Neural cell (in vitro differentiated cells): ENCODE measurements around the gene WNK2. TPM values are rescaled to one million over a fixed set of nuclear protein-coding genes. Genes with fewer than 3 reads are reported as not detected.

ENCODE experiments used
- H2AFZ ChIP-seq: fragments of 200-600, 300-800 bp; sonication (generic), shearing (Covaris generic); 2 replicates; pipeline ENCODE4 v1.6.0; 2014; ENCODE audit warnings: low read depth, mild to moderate bottlenecking, antibody characterized with exemption, low read length, moderate library complexity
- H3F3A ChIP-seq: fragments of 200-600 bp; shearing (Covaris generic); 2 replicates; pipeline ENCODE4 v1.6.1; 2016; ENCODE audit warnings: mild to moderate bottlenecking, moderate library complexity, mixed read lengths, antibody characterized with exemption, low read length; ENCODE audit not compliant: insufficient read depth, poor library complexity, severe bottlenecking
- H3K27ac ChIP-seq: fragments of 200-600, 300-800 bp; sonication (generic), shearing (Covaris generic); 2 replicates; pipeline ENCODE4 v1.5.1; 2014; ENCODE audit warnings: mild to moderate bottlenecking, low read length, moderate library complexity
- H3K27me3 ChIP-seq: fragments of 300-800, 200-600 bp; sonication (generic), shearing (Covaris generic); 2 replicates; pipeline ENCODE4 v1.6.0; 2014; ENCODE audit warnings: mild to moderate bottlenecking, low read depth, low read length, moderate library complexity; ENCODE audit not compliant: insufficient read depth
- H3K36me3 ChIP-seq: fragments of 300-800, 200-600 bp; sonication (generic), shearing (Covaris generic); 2 replicates; pipeline ENCODE4 v1.5.1; 2014; ENCODE audit warnings: mild to moderate bottlenecking, antibody characterized with exemption, low read length, moderate library complexity; ENCODE audit not compliant: insufficient read depth
- H3K4me2 ChIP-seq: fragments of 300-800, 200-600 bp; sonication (generic), shearing (Covaris generic); 2 replicates; pipeline ENCODE4 v1.6.0; 2014; ENCODE audit warnings: mild to moderate bottlenecking, low read length
- H3K4me3 ChIP-seq: fragments of 300-800, 200-600 bp; sonication (generic), shearing (Covaris generic); 2 replicates; pipeline ENCODE4 v1.5.1; 2014; ENCODE audit warnings: mild to moderate bottlenecking, low read length, moderate library complexity
- H3K79me2 ChIP-seq: fragments of 200-600 bp; shearing (Covaris generic); replicated peaks from 2 replicates; pipeline ENCODE4 v1.6.0; 2014; ENCODE audit warnings: mild to moderate bottlenecking, low read length, moderate library complexity; ENCODE audit not compliant: insufficient read depth
- H3K9ac ChIP-seq: fragments of 300-800, 200-600 bp; sonication (generic), shearing (Covaris generic); 2 replicates; pipeline ENCODE4 v1.6.1; 2016; ENCODE audit warnings: mild to moderate bottlenecking, low read length, mixed read lengths
- H3K9me2 ChIP-seq: fragments of 200-600 bp; shearing (Covaris generic); 2 replicates; pipeline ENCODE4 v1.6.1; 2016; ENCODE audit warnings: mild to moderate bottlenecking, low read length, mixed read lengths; ENCODE audit not compliant: insufficient read depth
- H3K9me3 ChIP-seq: fragments of 200-600, 300-800 bp; sonication (generic), shearing (Covaris generic); 2 replicates; pipeline ENCODE4 v1.6.1; 2016; ENCODE audit warnings: mild to moderate bottlenecking, mixed run types, low read length, moderate library complexity, mixed read lengths
- H4K20me1 ChIP-seq: fragments of 200-600 bp; shearing (Covaris generic); 2 replicates; pipeline ENCODE4 v1.6.1; 2016; ENCODE audit warnings: mild to moderate bottlenecking, mixed run types; ENCODE audit not compliant: insufficient read depth
- CTCF ChIP-seq: fragments of 450-650 bp; IDR thresholded peaks from 2 replicates; pipeline ENCODE4 v1.5.1; 2014; ENCODE audit warnings: antibody characterized with exemption, mild to moderate bottlenecking, moderate library complexity; ENCODE audit not compliant: poor library complexity, severe bottlenecking
- EP300 ChIP-seq: fragments of 450-650 bp; conservative IDR thresholded peaks from 2 replicates; pipeline ENCODE4 v1.6.1; 2014; ENCODE audit warnings: antibody characterized with exemption, mild to moderate bottlenecking, moderate library complexity; ENCODE audit not compliant: poor library complexity, severe bottlenecking
- EZH2 ChIP-seq: fragments of 200-600, 300-800 bp; shearing (Covaris generic), sonication (generic); IDR thresholded peaks from 2 replicates; pipeline ENCODE4 v1.6.1; 2014; ENCODE audit warnings: antibody characterized with exemption, low read length, borderline replicate concordance, mild to moderate bottlenecking; ENCODE audit not compliant: insufficient read depth, poor library complexity, severe bottlenecking
- MXI1 ChIP-seq: fragments of 450-650 bp; conservative IDR thresholded peaks from 2 replicates; pipeline ENCODE4 v1.6.1; 2014; ENCODE audit warnings: antibody characterized with exemption, mild to moderate bottlenecking; ENCODE audit not compliant: poor library complexity, severe bottlenecking
- POLR2AphosphoS5 ChIP-seq: IDR thresholded peaks from 2 replicates; pipeline ENCODE4 v1.6.1; 2012
- RAD21 ChIP-seq: fragments of 450-650 bp; conservative IDR thresholded peaks from 2 replicates; pipeline ENCODE4 v1.6.1; 2014; ENCODE audit warnings: antibody characterized with exemption, mild to moderate bottlenecking, moderate library complexity
- REST ChIP-seq: IDR thresholded peaks from 2 replicates; pipeline ENCODE4 v1.6.1; 2012; ENCODE audit warnings: borderline replicate concordance
- SMC3 ChIP-seq: fragments of 450-650 bp; conservative IDR thresholded peaks from 2 replicates; pipeline ENCODE4 v1.6.1; 2014; ENCODE audit warnings: antibody characterized with exemption, mild to moderate bottlenecking, moderate library complexity; ENCODE audit not compliant: poor library complexity
- TAF1 ChIP-seq: IDR thresholded peaks from 2 replicates; pipeline ENCODE4 v1.6.1; 2012; ENCODE audit warnings: low read depth
- polyA plus RNA-seq: library from polyadenylated mRNA; depleted of rRNA; stranded (reverse); fragments of >200 nt; gene quantifications from 2 replicates; pipeline ENCODE4 v1.2.3, GENCODE V29; 2014

Gene WNK2
- polyA plus RNA-seq, 1 donor from 2014 or later = 37.1 TPM

GRCh38 chr9:93203026-93203717 lies 19.2 kb downstream of the WNK2 start:
- Histone ChIP-seq H4K20me1 (peaks cover 4% of the 10 kb centered on the region), H3F3A (peaks cover 5% of the 10 kb centered on the region), H3K4me2 (no peak overlapping the region), H3K36me3 (no peaks in the 10 kb centered on the region), H3K9ac (no peak overlapping the region), H3K9me2 (no peaks in the 10 kb centered on the region), H2AFZ (no peak overlapping the region), H3K9me3 (no peaks in the 10 kb centered on the region), H3K27ac (no peak overlapping the region), H3K4me3 (no peak overlapping the region), H3K27me3 (no peaks in the 10 kb centered on the region), H3K79me2 (peaks cover 27% of the 10 kb centered on the region)
- no peak for TF ChIP-seq POLR2AphosphoS5
- no peak for TF ChIP-seq TAF1
- TF ChIP-seq CTCF = no peak
- no peak for TF ChIP-seq REST
- no peak for TF ChIP-seq RAD21
- TF ChIP-seq EP300 = no peak
- TF ChIP-seq EZH2 = no peak
- no peak for TF ChIP-seq MXI1
- no peak for TF ChIP-seq SMC3

GRCh38 chr9:93203718-93204469 lies 20.0 kb downstream of the WNK2 start:
- H3K4me2 ChIP-seq = no peak overlapping the region
- H4K20me1 ChIP-seq = no peaks in the 10 kb centered on the region
- no peaks in the 10 kb centered on the region for H3K36me3 ChIP-seq
- no peaks in the 10 kb centered on the region for H3K27me3 ChIP-seq
- TF ChIP-seq CTCF (no peak), TAF1 (no peak), POLR2AphosphoS5 (no peak), REST (no peak), EZH2 (no peak), MXI1 (no peak), SMC3 (no peak), EP300 (no peak), RAD21 (no peak)
- peaks cover 28% of the 10 kb centered on the region for H3K79me2 ChIP-seq
- H3F3A ChIP-seq = peaks cover 5% of the 10 kb centered on the region
- H3K4me3 ChIP-seq = no peak overlapping the region
- H3K9ac ChIP-seq = no peak overlapping the region
- H3K27ac ChIP-seq = no peak overlapping the region
- H2AFZ ChIP-seq = no peak overlapping the region
- H3K9me3 ChIP-seq = no peaks in the 10 kb centered on the region
- H3K9me2 ChIP-seq = no peaks in the 10 kb centered on the region
